GM20000 (cell line): ENCODE results near the gene MYO9B.

Experiments
- DNase-seq: peaks from one replicate; pipeline ENCODE4 v3.0.0; 2012; ENCODE audit warnings: low spot score
- TF ChIP-seq, protein P1 (sequence below): IDR thresholded peaks from 2 replicates; pipeline ENCODE4 v1.5.1; 2012; ENCODE audit warnings: mild to moderate bottlenecking, control low read depth; ENCODE audit errors: extremely low read depth, missing control alignments

MYO9B gene

DNA sequence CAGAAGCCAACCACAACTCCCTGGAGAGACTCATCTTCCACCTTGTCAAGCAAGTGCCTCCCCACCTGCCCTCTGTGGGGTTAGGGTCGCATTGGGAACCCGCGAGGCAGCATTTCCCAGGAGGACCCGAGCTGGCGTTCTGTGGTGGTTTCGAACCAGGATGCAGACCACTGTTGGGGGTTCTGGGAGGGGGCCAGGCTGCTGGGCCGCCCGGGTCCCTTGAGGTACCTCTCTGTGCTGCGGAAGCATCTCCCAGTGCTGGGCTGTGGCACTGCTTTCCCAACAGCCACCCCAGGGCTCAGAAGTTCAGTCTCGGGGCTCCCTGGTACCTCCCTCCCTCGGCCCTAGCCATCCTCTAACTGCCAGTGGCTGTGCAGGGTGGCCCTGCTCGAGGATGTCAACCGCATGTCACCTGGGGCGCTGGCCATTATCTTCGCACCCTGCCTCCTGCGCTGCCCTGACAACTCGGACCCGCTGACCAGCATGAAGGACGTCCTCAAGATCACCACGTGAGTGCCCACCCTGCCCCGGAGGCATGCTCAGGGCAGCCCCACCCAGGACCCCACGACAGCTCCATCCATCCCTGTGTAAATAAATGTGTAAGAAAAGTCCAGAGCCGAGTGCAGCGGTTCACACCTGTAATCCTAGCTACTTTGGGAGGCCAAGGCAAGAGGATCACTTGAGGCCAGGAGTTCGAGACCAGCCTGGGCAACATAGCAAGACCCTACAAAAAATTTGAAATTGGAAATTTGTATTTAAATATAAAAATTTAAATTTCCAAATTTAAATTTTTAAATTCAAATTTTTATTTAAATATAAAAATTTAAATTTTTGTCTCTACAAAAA is 131.4 kb downstream of the MYO9B start:
- DNase-seq, result no peak
- TF ChIP-seq, protein P1, sequence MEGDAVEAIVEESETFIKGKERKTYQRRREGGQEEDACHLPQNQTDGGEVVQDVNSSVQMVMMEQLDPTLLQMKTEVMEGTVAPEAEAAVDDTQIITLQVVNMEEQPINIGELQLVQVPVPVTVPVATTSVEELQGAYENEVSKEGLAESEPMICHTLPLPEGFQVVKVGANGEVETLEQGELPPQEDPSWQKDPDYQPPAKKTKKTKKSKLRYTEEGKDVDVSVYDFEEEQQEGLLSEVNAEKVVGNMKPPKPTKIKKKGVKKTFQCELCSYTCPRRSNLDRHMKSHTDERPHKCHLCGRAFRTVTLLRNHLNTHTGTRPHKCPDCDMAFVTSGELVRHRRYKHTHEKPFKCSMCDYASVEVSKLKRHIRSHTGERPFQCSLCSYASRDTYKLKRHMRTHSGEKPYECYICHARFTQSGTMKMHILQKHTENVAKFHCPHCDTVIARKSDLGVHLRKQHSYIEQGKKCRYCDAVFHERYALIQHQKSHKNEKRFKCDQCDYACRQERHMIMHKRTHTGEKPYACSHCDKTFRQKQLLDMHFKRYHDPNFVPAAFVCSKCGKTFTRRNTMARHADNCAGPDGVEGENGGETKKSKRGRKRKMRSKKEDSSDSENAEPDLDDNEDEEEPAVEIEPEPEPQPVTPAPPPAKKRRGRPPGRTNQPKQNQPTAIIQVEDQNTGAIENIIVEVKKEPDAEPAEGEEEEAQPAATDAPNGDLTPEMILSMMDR, result no peak

DNA sequence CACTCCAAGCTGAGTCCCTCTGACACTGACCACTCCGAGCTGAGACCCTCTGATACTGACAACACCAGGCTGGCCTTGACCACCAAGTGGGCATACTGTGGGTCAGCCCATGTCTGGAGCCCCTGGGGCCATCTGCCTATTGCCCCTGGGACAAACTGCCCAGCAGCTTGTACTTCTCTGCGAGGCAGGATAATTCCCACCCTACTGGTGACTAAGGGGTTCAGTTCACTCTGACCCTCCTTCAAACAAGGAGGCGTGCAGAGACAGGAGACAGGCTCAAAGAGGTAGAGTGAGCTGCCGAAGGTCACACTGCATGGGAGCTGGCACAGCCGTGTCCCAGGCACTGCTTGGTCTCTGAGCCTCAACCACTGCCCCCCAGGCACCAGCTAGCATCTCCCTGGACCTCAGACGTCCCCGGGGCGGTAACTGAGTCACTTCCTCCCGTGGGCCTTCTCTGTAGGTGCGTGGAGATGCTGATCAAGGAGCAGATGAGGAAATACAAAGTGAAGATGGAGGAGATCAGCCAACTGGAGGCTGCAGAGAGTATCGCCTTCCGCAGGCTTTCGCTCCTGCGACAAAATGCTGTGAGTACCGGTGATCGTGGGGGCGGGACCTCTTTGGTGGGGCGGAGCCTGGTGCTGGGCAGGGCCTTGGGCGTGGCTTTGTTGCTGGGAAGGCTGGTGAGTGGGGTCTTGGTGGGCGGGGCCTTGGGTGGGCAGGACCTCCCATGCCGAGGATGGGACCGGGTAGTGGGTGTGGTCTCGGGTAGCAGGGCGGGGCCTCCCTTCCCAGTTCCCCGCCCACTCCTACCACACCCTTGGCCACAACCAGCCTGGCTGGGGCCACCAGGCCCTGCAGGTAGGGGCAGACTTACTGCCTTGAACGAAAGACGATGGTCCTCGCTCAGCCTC is 133.8 kb downstream of the MYO9B start:
- TF ChIP-seq, protein P1, result no peak
- peak; percentile 79 for DNase-seq

DNA sequence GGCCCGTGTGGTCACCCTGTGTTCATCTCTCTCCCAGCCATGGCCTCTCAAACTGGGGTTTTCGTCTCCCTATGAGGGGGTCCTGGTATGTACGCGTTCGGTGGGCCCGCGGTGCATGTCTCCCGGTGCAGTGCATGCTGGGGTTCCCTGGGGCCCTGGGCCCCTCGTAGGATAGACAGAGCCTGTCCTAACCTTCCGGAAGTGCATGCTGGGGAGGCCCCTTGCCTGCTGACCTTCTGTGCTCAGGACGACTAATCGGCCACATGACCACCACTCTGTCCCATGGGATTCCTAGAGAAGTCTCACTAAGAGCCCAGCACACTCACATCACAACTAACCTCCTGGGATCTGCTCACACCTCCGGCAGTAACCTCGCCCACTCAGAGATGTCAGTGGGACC is 134.7 kb downstream of the MYO9B start:
- TF ChIP-seq, protein P1, result no peak
- no peak for DNase-seq

DNA sequence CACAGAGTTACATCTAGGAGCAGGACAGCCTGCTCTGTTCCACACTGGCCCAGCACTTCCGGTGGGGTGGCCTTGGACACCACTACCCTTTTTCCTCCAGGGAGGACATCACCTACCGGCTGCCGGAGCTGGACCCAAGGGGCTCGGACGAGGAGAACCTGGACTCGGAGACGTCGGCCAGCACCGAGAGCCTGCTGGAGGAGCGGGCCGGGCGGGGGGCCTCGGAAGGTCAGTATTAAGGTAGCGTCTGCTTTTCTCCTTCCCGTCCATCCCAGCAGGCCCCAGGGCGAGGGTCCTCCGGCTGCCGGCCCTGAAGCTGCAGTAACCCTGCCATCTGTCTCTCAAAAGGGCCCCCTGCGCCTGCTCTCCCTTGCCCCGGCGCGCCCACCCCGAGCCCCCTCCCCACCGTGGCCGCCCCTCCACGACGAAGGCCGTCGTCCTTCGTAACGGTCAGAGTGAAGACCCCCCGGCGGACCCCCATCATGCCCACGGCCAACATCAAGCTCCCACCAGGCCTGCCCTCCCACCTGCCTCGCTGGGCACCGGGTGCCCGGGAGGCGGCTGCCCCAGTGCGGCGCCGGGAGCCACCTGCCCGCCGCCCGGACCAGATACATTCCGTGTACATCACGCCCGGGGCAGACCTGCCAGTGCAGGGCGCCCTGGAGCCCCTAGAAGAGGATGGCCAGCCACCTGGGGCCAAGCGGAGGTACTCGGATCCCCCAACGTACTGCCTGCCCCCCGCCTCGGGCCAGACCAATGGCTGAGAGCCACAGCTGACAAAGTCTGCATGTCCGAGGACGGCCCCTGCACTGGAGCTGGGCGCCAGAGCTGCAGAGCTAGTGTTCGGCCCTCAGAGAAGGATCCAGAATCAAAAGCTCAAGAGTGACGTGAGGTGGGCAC is 136.2 kb downstream of the MYO9B start:
- TF ChIP-seq, protein P1, result no peak
- DNase-seq, result no peak

DNA sequence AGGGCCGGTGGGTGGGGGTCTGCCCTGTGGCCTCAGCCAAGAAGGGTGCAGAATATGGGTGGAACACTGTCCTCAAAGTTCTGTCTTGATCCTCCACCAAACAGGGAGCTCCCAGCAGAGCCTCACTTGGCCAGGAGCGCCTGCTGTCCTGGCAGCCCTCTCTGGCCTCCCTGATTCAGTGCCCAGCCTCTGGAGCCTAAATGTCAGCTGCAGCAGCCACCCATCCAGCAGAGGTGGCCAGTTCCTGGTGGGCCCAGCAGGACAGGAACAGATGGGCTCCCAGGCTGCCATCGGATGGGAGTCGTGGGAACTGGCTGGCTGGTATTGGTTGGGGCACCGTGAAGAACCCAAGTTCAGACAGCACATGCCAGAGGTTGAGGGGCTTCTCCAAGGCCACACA is 137.8 kb downstream of the MYO9B start:
- DNase-seq, result no peak
- TF ChIP-seq, protein P1, result no peak

DNA sequence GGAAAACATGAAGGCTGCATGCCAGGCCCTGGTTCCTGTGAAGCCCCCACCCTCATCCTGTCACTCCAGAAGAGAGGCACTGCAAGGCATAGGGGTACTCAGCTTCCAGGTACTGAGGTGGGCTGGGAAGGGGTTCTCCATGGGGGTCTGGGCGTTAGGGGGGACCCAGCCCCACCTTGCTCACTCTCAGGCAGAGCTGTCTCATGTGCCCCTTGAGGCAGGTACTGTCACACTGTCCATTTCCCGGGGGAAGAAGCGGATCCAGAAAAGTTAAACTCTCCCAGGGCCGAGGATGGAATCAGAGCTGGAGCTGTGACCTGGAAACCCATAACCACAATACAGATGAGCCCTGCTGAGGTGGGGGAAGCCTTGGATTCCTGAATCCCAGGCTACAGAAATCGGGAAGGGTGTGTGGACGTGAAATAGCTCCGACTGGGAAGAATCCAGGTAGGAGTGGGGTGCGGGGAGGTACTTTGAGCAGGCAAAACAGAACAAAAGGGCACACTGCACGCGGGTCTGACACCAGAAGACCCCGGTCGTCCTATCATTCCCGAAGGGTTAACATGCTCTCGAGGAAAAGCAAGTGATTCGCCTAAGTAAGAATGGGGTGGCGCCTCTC is 139.0 kb downstream of the MYO9B start:
- DNase-seq, result no peak
- TF ChIP-seq, protein P1, result no peak
